WTC11 (cell line): ENCODE measurements around the gene GREM1. TPM values are rescaled to one million over a fixed set of nuclear protein-coding genes. Genes with fewer than 3 reads are reported as not detected.

Source experiments
- ATAC-seq: fragments of 200-7000 bp; cut with Tn5 transposase; 2 replicates; pipeline ENCODE4 v1.10.0; 2021; ENCODE audit warnings: mild to moderate bottlenecking, moderate library complexity
- CTCF ChIA-PET: fragments of 300-600 bp; sonication (Branson Sonifier 250); formaldehyde crosslinking; loops from one replicate; lab custom pipeline; 2021; ENCODE audit warnings: antibody characterized with exemption; lab: Charles Lee
- POLR2A ChIA-PET: fragments of 350-600 bp; sonication (Branson Sonifier 250); formaldehyde crosslinking; loops from one replicate; lab custom pipeline; 2021; ENCODE audit warnings: antibody characterized with exemption; lab: Charles Lee
- DNase-seq: peaks from one replicate; pipeline ENCODE4 v3.0.0; 2021; ENCODE audit warnings: low spot score
- H3K27ac Mint-ChIP-seq: 2 replicates; pipeline ENCODE4 v1.8.0; 2021; ENCODE audit warnings: mixed read lengths
- H3K27me3 Mint-ChIP-seq: 2 replicates; pipeline ENCODE4 v1.8.0; 2021; ENCODE audit warnings: low read depth, mild to moderate bottlenecking, moderate library complexity, mixed read lengths
- H3K36me3 Mint-ChIP-seq: 2 replicates; pipeline ENCODE4 v1.8.0; 2021; ENCODE audit warnings: mixed read lengths
- H3K4me1 Mint-ChIP-seq: 2 replicates; pipeline ENCODE4 v1.8.0; 2022; ENCODE audit warnings: mixed read lengths
- H3K4me3 Mint-ChIP-seq: 2 replicates; pipeline ENCODE4 v1.8.0; 2021; ENCODE audit warnings: mild to moderate bottlenecking, moderate library complexity, mixed read lengths
- H3K9me3 Mint-ChIP-seq: 2 replicates; pipeline ENCODE4 v1.8.0; 2021; ENCODE audit warnings: mixed read lengths
- ATF1 ChIP-seq: sonication (generic); formaldehyde crosslinking; IDR thresholded peaks from 2 replicates; pipeline ENCODE4 v1.8.1; 2023; ENCODE audit warnings: mild to moderate bottlenecking, moderate library complexity, missing genetic modification reagents
- ATF3 ChIP-seq: sonication (generic); formaldehyde crosslinking; conservative IDR thresholded peaks from 2 replicates; pipeline ENCODE4 v1.8.1; 2022; ENCODE audit warnings: mild to moderate bottlenecking, missing genetic modification reagents
- ELF4 ChIP-seq: sonication (generic); formaldehyde crosslinking; IDR thresholded peaks from 2 replicates; pipeline ENCODE4 v1.8.1; 2022; ENCODE audit warnings: low read depth, mild to moderate bottlenecking, moderate library complexity, missing genetic modification reagents
- ERG ChIP-seq: fragments of 250-450 bp; sonication (Bioruptor Pico); IDR thresholded peaks from 2 replicates; pipeline ENCODE4 v1.8.0; 2021; ENCODE audit warnings: mild to moderate bottlenecking
- GABPB1 ChIP-seq: sonication (generic); formaldehyde crosslinking; IDR thresholded peaks from 2 replicates; pipeline ENCODE4 v1.8.1; 2023; ENCODE audit warnings: mild to moderate bottlenecking, missing genetic modification reagents
- GRHL2 ChIP-seq: fragments of 250-450 bp; sonication (Bioruptor Pico); IDR thresholded peaks from 2 replicates; pipeline ENCODE4 v1.8.0; 2022; ENCODE audit warnings: mild to moderate bottlenecking, moderate library complexity; ENCODE audit not compliant: insufficient replicate concordance, severe bottlenecking
- GTF2I ChIP-seq: fragments of 250-450 bp; sonication (Bioruptor Pico); conservative IDR thresholded peaks from 2 replicates; pipeline ENCODE4 v1.4.0; 2021; ENCODE audit warnings: mild to moderate bottlenecking
- IRF1 ChIP-seq: sonication (generic); formaldehyde crosslinking; IDR thresholded peaks from 2 replicates; pipeline ENCODE4 v1.8.0; 2023; ENCODE audit warnings: missing genetic modification reagents
- JAZF1 ChIP-seq: fragments of 250-450 bp; sonication (Bioruptor Pico); IDR thresholded peaks from 2 replicates; pipeline ENCODE4 v1.9.0; 2021; ENCODE audit warnings: moderate library complexity, mild to moderate bottlenecking, inconsistent platforms
- NFE2L1 ChIP-seq: sonication (generic); formaldehyde crosslinking; IDR thresholded peaks from 2 replicates; pipeline ENCODE4 v1.8.1; 2023; ENCODE audit warnings: missing genetic modification reagents
- TCF7 ChIP-seq: sonication (generic); formaldehyde crosslinking; IDR thresholded peaks from 2 replicates; pipeline ENCODE4 v1.8.0; 2022; ENCODE audit warnings: mild to moderate bottlenecking, low read depth, missing genetic modification reagents, moderate library complexity
- USF1 ChIP-seq: sonication (generic); formaldehyde crosslinking; IDR thresholded peaks from 2 replicates; pipeline ENCODE4 v1.8.0; 2022; ENCODE audit warnings: mild to moderate bottlenecking, missing genetic modification reagents
- ZBTB21 ChIP-seq: sonication (generic); formaldehyde crosslinking; IDR thresholded peaks from 2 replicates; pipeline ENCODE4 v1.8.1; 2023; ENCODE audit warnings: mild to moderate bottlenecking, missing genetic modification reagents, borderline replicate concordance
- ZNF263 ChIP-seq: sonication (generic); formaldehyde crosslinking; IDR thresholded peaks from 2 replicates; pipeline ENCODE4 v1.8.1; 2022; ENCODE audit warnings: low read depth, mild to moderate bottlenecking, moderate library complexity, missing genetic modification reagents
- ZNF281 ChIP-seq: sonication (generic); formaldehyde crosslinking; IDR thresholded peaks from 2 replicates; pipeline ENCODE4 v1.8.0; 2023; ENCODE audit warnings: mild to moderate bottlenecking, missing genetic modification reagents
- ZNF416 ChIP-seq: fragments of 250-450 bp; sonication (Bioruptor Pico); IDR thresholded peaks from 2 replicates; pipeline ENCODE4 v1.9.0; 2021; ENCODE audit warnings: mild to moderate bottlenecking, inconsistent platforms
- ZNF532 ChIP-seq: fragments of 250-450 bp; sonication (Bioruptor Pico); IDR thresholded peaks from 2 replicates; pipeline ENCODE4 v1.9.0; 2021; ENCODE audit warnings: mild to moderate bottlenecking, borderline replicate concordance
- total RNA-seq: library from RNA; stranded (reverse); gene quantifications from 3 replicates; pipeline ENCODE4 v1.2.3, GENCODE V29; 2021

GREM1 gene
- total RNA-seq, 1 experiment from 2014 or later: 0.59 TPM

- 0 out of 2 replicates have a peak, but pooled peaks cover 3% of the 10 kb centered on the region for H3K36me3 Mint-ChIP-seq
- ATAC-seq: no peak
- no peak overlapping the region for H3K4me3 Mint-ChIP-seq
- peaks cover 18% of the 10 kb centered on the region for H3K4me1 Mint-ChIP-seq
- H3K9me3 Mint-ChIP-seq: peaks cover 3% of the 10 kb centered on the region
- no peak for TF ChIP-seq IRF1 (CRISPR knock-in tag)
- no peak for TF ChIP-seq ERG (CRISPR knock-in tag)
- no peak for TF ChIP-seq ZNF281 (CRISPR knock-in tag)
- TF ChIP-seq ZNF416 (CRISPR knock-in tag): no peak
- TF ChIP-seq TCF7 (CRISPR knock-in tag): no peak
- no peak for TF ChIP-seq ZNF263 (CRISPR knock-in tag)
- TF ChIP-seq JAZF1 (CRISPR knock-in tag): no peak
- no peak for TF ChIP-seq ZBTB21
- no peak for TF ChIP-seq ZNF532 (CRISPR knock-in tag)
- TF ChIP-seq, all 79 proteins: peak for 0
- no peak for DNase-seq
- POLR2A ChIA-PET: no interaction called here
- Mint-ChIP-seq H3K27ac (no peak overlapping the region), H3K27me3 (no peaks in the 10 kb centered on the region; the same call in 1 of the 2 replicates)
- CTCF ChIA-PET: no interaction called here
Measured at GRCh38 chr15:32786906-32787305, 69.1 kb downstream of the GREM1 start.

- ChIA-PET POLR2A (no interaction called here), CTCF (interaction anchor here (0.5 to 1.3 kb wide), 2 partner anchors 53 to 137 kb away, joined by 3 read pairs; no protein-coding TSS in a partner anchor)
- 0 out of 2 replicates have a peak, but pooled peaks cover 3% of the 10 kb centered on the region for H3K36me3 Mint-ChIP-seq
- TF ChIP-seq GRHL2 (CRISPR knock-in tag) (no peak), ATF1 (no peak), JAZF1 (CRISPR knock-in tag) (no peak), IRF1 (CRISPR knock-in tag) (no peak), GTF2I (no peak), ATF3 (CRISPR knock-in tag) (no peak), NFE2L1 (CRISPR knock-in tag) (no peak), USF1 (no peak), GABPB1 (no peak), ELF4 (CRISPR knock-in tag) (no peak)
- H3K4me1 Mint-ChIP-seq: peaks cover 16% of the 10 kb centered on the region
- H3K27ac Mint-ChIP-seq: no peak overlapping the region
- peaks cover 6% of the 10 kb centered on the region for H3K9me3 Mint-ChIP-seq
- ATAC-seq (no peak), DNase-seq (no peak)
- H3K27me3 Mint-ChIP-seq: no peaks in the 10 kb centered on the region; the same call in 1 of the 2 replicates
- H3K4me3 Mint-ChIP-seq: no peak overlapping the region
Measured at GRCh38 chr15:32787949-32788348, 70.1 kb downstream of the GREM1 start.
